ENCODE measurements around the gene DENND1B. TPM values are rescaled to one million over a fixed set of nuclear protein-coding genes. Genes with fewer than 3 reads are reported as not detected.

Gene DENND1B
- total and polyA plus RNA-seq, 2 of the 13 experiments (the other 11 are each of a cell fraction or from before 2014, with no cell fraction given), result 2.6 to 5.7 TPM

DNA sequence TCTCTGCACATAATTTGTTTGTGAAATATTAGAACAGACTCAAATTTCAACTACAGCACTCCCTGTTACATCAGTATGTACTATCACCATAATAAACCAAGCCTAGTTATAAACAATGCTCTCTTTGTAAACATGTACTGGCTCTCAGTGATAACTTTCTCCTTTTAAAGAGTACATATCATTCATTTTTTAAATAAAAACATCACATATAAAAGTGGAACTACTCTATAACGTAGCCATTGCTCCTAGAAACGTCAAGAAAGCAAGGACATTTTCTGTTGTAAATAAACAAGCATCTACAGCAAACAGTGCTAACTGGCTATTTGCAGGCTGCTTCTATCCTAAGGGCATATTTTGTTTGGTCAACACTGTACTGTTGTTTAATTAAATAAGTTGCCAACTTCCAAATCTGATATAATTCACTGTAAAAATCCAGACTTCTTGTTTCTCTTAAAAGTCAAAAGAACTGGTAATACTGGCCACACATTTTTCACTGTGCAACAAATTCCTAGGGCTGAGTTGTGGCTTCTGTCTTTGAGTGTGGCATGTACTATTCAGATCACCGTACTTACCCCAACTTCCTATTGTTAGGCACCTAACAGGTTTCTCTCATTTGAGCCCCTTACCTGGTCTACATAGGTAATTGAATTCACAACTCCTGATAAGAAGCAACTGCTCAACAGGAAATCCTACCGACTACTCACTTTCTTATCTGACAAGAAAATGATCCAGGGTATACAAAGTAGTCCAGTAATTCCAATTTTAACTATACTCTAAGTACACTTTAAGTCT, 111.9 kb downstream of the DENND1B start:
- DNase-seq (ENCODE audit: low spot score) (no peak), ATAC-seq (no peak), FAIRE-seq (no peak)
- intact Hi-C loops (cut with micrococcal nuclease; ENCODE audit: unreplicated experiment), result no loop called here
- Histone ChIP-seq H3K4me2 (ENCODE audit: low read depth, low read length) (no peak overlapping the region), H3K36me3 (replicated peaks in 1 of 2; ENCODE audit: control insufficient read depth in 1 of 2, insufficient read depth in 2 of 2, low read length in 2 of 2) (no peaks in the 10 kb centered on the region), H3K4me3 (replicated peaks in 1 of 3; ENCODE audit: insufficient read depth in 1 of 3, low read depth in 2 of 3, low read length in 3 of 3) (no peak overlapping the region), H3K27ac (ENCODE audit: extremely low read length, insufficient read depth, low read length) (no peak overlapping the region), H3K9me3 (ENCODE audit: low read length) (no peaks in the 10 kb centered on the region), H2AFZ (ENCODE audit: low read length) (no peak overlapping the region), H3K9ac (ENCODE audit: insufficient read depth, low read depth, low read length) (no peak overlapping the region), H3K4me1 (ENCODE audit: insufficient read depth, low read length) (no peaks in the 10 kb centered on the region), H4K20me1 (ENCODE audit: insufficient read depth, low read length) (no peaks in the 10 kb centered on the region), H3K79me2 (ENCODE audit: insufficient read depth, low read length) (no peaks in the 10 kb centered on the region), H3K27me3 (ENCODE audit: control insufficient read depth in 1 of 2, insufficient read depth in 2 of 2, low read length in 2 of 2) (no peaks in the 10 kb centered on the region)
- no TSS peak for BruUV-seq (replicated peaks)
- 92% methylated on average over 4 of the region's 4 CpGs for WGBS (ENCODE audit: low lambda C conversion rate)
- ChIA-PET POLR2A (no interaction called here), CTCF (ENCODE audit: low intra/inter-chr PET ratio, low total read pairs) (no interaction called here)
- in situ Hi-C loops (cut with HindIII; ENCODE audit: extremely low pct_ligation_motif_present, low pct_unique_long_range_greater_than_20kb), result no loop called here
- TF ChIP-seq, protein P1, sequence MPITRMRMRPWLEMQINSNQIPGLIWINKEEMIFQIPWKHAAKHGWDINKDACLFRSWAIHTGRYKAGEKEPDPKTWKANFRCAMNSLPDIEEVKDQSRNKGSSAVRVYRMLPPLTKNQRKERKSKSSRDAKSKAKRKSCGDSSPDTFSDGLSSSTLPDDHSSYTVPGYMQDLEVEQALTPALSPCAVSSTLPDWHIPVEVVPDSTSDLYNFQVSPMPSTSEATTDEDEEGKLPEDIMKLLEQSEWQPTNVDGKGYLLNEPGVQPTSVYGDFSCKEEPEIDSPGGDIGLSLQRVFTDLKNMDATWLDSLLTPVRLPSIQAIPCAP (CRISPR knock-in tag; IDR thresholded peaks at IDR 0.05; ENCODE audit: low read depth), result no peak
- TF ChIP-seq ZNF33B (CRISPR knock-in tag; IDR thresholded peaks at IDR 0.05) (no peak), KMT2A (CRISPR knock-in tag; IDR thresholded peaks at IDR 0.05) (no peak), ZNF777 (CRISPR knock-in tag; IDR thresholded peaks at IDR 0.05) (no peak), PPARG (CRISPR knock-in tag; conservative IDR thresholded peaks at IDR 0.05) (no peak), CENPX (CRISPR knock-in tag; IDR thresholded peaks at IDR 0.05) (no peak), ATF4 (CRISPR knock-in tag; IDR thresholded peaks at IDR 0.05) (no peak), ZNF460 (CRISPR knock-in tag; IDR thresholded peaks at IDR 0.05; ENCODE audit: borderline replicate concordance) (no peak), ZNF672 (CRISPR knock-in tag; IDR thresholded peaks at IDR 0.05) (no peak), ZMAT3 (CRISPR knock-in tag; conservative IDR thresholded peaks at IDR 0.05) (no peak), KLF11 (CRISPR knock-in tag; IDR thresholded peaks at IDR 0.05) (no peak), ZNF180 (CRISPR knock-in tag; IDR thresholded peaks at IDR 0.05; ENCODE audit: borderline replicate concordance, low read depth) (no peak), SMAD3 (CRISPR knock-in tag; IDR thresholded peaks at IDR 0.05) (no peak), TEAD3 (CRISPR knock-in tag; optimal IDR thresholded peaks at IDR 0.05; ENCODE audit: borderline replicate concordance) (no peak), BATF2 (CRISPR knock-in tag; IDR thresholded peaks at IDR 0.05) (no peak)
- TF ChIP-seq, protein P2, sequence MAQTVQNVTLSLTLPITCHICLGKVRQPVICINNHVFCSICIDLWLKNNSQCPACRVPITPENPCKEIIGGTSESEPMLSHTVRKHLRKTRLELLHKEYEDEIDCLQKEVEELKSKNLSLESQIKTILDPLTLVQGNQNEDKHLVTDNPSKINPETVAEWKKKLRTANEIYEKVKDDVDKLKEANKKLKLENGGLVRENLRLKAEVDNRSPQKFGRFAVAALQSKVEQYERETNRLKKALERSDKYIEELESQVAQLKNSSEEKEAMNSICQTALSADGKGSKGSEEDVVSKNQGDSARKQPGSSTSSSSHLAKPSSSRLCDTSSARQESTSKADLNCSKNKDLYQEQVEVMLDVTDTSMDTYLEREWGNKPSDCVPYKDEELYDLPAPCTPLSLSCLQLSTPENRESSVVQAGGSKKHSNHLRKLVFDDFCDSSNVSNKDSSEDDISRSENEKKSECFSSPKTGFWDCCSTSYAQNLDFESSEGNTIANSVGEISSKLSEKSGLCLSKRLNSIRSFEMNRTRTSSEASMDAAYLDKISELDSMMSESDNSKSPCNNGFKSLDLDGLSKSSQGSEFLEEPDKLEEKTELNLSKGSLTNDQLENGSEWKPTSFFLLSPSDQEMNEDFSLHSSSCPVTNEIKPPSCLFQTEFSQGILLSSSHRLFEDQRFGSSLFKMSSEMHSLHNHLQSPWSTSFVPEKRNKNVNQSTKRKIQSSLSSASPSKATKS (CRISPR knock-in tag; IDR thresholded peaks at IDR 0.05), result no peak
- TF ChIP-seq, protein P3, sequence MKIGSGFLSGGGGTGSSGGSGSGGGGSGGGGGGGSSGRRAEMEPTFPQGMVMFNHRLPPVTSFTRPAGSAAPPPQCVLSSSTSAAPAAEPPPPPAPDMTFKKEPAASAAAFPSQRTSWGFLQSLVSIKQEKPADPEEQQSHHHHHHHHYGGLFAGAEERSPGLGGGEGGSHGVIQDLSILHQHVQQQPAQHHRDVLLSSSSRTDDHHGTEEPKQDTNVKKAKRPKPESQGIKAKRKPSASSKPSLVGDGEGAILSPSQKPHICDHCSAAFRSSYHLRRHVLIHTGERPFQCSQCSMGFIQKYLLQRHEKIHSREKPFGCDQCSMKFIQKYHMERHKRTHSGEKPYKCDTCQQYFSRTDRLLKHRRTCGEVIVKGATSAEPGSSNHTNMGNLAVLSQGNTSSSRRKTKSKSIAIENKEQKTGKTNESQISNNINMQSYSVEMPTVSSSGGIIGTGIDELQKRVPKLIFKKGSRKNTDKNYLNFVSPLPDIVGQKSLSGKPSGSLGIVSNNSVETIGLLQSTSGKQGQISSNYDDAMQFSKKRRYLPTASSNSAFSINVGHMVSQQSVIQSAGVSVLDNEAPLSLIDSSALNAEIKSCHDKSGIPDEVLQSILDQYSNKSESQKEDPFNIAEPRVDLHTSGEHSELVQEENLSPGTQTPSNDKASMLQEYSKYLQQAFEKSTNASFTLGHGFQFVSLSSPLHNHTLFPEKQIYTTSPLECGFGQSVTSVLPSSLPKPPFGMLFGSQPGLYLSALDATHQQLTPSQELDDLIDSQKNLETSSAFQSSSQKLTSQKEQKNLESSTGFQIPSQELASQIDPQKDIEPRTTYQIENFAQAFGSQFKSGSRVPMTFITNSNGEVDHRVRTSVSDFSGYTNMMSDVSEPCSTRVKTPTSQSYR (CRISPR knock-in tag; IDR thresholded peaks at IDR 0.05; ENCODE audit: borderline replicate concordance), result no peak
